VCaP (cell line): ENCODE measurements around the gene OR5H15.
"Not testable (repeated sequence)": the region's sequence is repeated elsewhere in the genome, so short reads cannot be mapped to it uniquely, and the experiment has no call there.

Experiments used
- H3K27ac ChIP-seq: fragments of 450-650 bp; 2 replicates; pipeline ENCODE4 v1.5.1; 2017
- CTCF ChIP-seq: fragments of 450-650 bp; conservative IDR thresholded peaks from 2 replicates; pipeline ENCODE4 v1.5.1; 2017; ENCODE audit warnings: mild to moderate bottlenecking, moderate library complexity

OR5H15 gene

GRCh38 chr3:98166396-98166795 lies at the start of gene OR5H15:
Gene OR5H15 (plus strand): TSS chr3:98166696. CDS start chr3:98168700, 2,004 bp downstream.
- no peak within 1 kb of the TSS for H3K27ac ChIP-seq
- TF ChIP-seq CTCF = no peak

- H3K27ac ChIP-seq = no peak within 1 kb of the TSS
- no peak for TF ChIP-seq CTCF
Measured at GRCh38 chr3:98130421-98130820, 36.1 kb upstream of the OR5H15 start, which contains the start of gene OR5H1. Gene OR5H1 (plus strand): TSS chr3:98130721. CDS start chr3:98132698, 1,977 bp downstream.

DNA sequence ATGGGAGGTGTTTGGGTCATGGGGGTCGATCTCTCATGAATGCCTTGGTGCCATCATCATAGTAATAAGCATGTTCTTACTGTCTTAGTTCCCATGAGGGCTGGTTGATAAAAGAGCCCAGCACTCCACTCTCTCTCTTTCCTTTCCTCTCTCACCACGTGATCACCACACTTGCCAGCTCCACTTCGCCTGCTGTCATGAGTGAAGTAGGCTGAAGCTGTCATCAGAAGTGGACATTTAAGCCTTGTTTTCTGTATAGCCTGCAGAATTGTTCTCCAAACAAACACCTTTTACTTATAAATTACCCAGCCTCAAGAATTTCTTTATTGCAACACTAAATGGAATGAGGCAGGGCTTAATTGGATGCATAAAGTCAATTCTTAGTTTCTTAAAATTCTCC lies 29.9 kb upstream of the OR5H15 start:
- H3K27ac ChIP-seq = no peak overlapping the region

DNA sequence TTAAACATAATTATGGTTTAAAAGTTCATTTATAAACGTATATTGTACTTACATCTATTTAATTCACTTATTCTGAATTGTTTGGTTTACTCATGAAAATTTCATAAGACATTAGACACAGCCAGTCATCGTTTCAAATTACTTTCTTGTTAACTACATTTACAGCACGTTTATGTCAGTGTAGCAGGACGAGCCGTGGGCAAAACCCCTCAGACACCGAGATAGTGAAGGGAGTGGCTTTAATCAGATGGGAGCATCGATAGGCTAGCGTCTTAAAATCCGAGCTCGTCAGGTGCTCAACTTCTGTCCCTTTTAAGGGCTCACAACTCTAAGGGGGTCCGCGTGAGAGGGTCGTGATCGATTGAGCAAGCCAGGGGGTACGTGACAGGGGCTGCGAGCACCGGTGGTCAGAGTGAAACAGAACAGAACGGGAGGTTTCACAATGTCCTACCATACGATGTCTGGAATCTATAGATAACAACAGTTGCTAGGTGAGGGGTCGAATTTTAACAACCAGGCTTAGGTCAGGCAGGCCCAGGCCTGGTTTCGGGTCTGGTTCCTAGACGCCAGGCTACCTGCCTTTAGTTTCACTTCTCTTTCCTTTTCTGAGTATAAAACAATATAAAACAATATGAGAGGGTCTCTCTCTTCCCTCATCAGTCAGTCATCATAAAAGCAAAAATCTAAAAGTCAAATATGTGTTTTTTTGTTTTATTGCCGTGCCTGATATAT lies 28.5 kb upstream of the OR5H15 start:
- H3K27ac ChIP-seq = not testable (repeated sequence)

More for the DNA sequence above, 29.9 kb upstream of the OR5H15 start:
- TF ChIP-seq CTCF = no peak

- no peak for TF ChIP-seq CTCF
- no peak overlapping the region for H3K27ac ChIP-seq
Measured at GRCh38 chr3:98140531-98140930, 26.0 kb upstream of the OR5H15 start.

DNA sequence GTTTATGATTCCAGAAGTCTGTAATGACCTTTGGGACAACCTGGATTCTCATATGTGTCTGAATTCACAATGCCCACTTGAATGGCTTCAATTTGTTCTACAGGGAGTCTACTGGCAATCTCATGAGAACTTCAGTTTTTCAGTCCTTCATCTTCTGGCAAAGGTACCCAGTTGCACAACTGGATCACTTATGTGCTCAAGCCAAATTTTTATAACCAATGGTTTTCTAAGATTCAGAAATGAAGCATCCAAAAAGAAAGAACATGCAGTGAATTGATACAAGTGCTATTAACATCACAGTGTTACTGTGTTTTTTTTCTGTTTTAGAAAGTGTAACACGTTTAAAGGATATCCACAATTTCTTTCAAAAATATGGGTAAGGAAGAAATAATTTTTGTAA lies 19.3 kb upstream of the OR5H15 start, which contains the start of gene OR5H14:
OR5H14 (plus strand) TSS at position 301 of the 400 bp plus-strand sequence. CDS start 1,907 bp downstream, outside the sequence.
- no peak for TF ChIP-seq CTCF
- H3K27ac ChIP-seq = no peak within 1 kb of the TSS

DNA sequence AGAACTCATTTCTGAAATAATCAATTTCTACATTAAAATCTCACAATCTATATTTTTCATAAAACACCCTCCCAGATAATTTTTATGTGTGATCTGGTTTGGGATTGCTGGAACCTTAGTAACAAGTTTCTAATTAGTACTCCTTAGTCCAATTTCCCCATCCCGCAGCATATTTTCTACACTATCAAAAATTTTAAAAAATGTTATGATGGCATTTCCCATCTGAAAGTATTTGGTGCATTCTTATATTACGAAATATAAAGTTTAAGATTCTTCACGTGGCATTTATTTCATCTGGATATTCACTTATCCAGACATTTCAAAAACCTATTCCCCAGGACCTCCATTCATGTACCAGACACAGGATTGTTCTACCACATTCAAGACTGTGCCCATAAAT lies 17.7 kb upstream of the OR5H15 start:
- H3K27ac ChIP-seq = no peak overlapping the region
- TF ChIP-seq CTCF = no peak

GRCh38 chr3:98149456-98149855 lies 17.0 kb upstream of the OR5H15 start:
- not testable (repeated sequence) for H3K27ac ChIP-seq
